ENCODE measurements around the gene PFDN4. TPM values are rescaled to one million over a fixed set of nuclear protein-coding genes. Genes with fewer than 3 reads are reported as not detected.

The PFDN4 gene
- total RNA-seq, 1 experiment from 2014 or later = 90.1 TPM

- peak; percentile 87 for ATAC-seq
- no peaks in the 10 kb centered on the region; the same call in 1 of the 2 replicates for H3K9me3 Mint-ChIP-seq
- CTCF ChIA-PET = interaction anchor here (0.5 to 1.3 kb wide), 3 partner anchors 49 to 388 kb away, joined by 3 read pairs; no protein-coding TSS in a partner anchor
Measured at GRCh38 chr20:54268941-54269340, 61.1 kb downstream of the PFDN4 start.

More at GRCh38 chr20:54268941-54269340, 61.1 kb downstream of the PFDN4 start:
- Mint-ChIP-seq H3K27ac (no peak overlapping the region), H3K4me1 (peaks cover 37% of the 10 kb centered on the region), H3K4me3 (no peak overlapping the region), H3K27me3 (ENCODE audit: low read depth) (no peaks in the 10 kb centered on the region), H3K36me3 (no peaks in the 10 kb centered on the region)
- DNase-seq (ENCODE audit: low spot score) = peak; percentile 18
- POLR2A ChIA-PET = no interaction called here
- TF ChIP-seq RELA (CRISPR knock-in tag; IDR thresholded peaks at IDR 0.05; ENCODE audit: borderline replicate concordance) (no peak), ZNF423 (CRISPR knock-in tag; IDR thresholded peaks at IDR 0.05) (0 out of 2 replicates have a peak, but pooled peaks have one; percentile 13), USF1 (CRISPR knock-in tag; IDR thresholded peaks at IDR 0.05) (no peak)
- TF ChIP-seq, protein P1, sequence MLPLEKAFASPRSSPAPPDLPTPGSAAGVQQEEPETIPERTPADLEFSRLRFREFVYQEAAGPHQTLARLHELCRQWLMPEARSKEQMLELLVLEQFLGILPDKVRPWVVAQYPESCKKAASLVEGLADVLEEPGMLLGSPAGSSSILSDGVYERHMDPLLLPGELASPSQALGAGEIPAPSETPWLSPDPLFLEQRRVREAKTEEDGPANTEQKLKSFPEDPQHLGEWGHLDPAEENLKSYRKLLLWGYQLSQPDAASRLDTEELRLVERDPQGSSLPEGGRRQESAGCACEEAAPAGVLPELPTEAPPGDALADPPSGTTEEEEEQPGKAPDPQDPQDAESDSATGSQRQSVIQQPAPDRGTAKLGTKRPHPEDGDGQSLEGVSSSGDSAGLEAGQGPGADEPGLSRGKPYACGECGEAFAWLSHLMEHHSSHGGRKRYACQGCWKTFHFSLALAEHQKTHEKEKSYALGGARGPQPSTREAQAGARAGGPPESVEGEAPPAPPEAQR (CRISPR knock-in tag; IDR thresholded peaks at IDR 0.05) = no peak
- TF ChIP-seq, protein P2, sequence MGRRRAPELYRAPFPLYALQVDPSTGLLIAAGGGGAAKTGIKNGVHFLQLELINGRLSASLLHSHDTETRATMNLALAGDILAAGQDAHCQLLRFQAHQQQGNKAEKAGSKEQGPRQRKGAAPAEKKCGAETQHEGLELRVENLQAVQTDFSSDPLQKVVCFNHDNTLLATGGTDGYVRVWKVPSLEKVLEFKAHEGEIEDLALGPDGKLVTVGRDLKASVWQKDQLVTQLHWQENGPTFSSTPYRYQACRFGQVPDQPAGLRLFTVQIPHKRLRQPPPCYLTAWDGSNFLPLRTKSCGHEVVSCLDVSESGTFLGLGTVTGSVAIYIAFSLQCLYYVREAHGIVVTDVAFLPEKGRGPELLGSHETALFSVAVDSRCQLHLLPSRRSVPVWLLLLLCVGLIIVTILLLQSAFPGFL (CRISPR knock-in tag; IDR thresholded peaks at IDR 0.05; ENCODE audit: borderline replicate concordance) = no peak

Other genes with a start within 250 kb of the PFDN4 start
- gene BCAS1, start 137.5 kb upstream of the PFDN4 start, total RNA-seq (2021) = 0.11 to 0.25 TPM (median 0.18 TPM) in 3 replicates
- not detected in 3 replicates for gene CYP24A1, start 34.1 kb upstream of the PFDN4 start, total RNA-seq (2021)

Measured in WTC11 (cell line).